ENCODE measurements around the gene FRY. TPM values are rescaled to one million over a fixed set of nuclear protein-coding genes. Genes with fewer than 3 reads are reported as not detected.

The FRY gene
- total RNA-seq, 1 experiment from 2014 or later: 1.3 TPM

DNA sequence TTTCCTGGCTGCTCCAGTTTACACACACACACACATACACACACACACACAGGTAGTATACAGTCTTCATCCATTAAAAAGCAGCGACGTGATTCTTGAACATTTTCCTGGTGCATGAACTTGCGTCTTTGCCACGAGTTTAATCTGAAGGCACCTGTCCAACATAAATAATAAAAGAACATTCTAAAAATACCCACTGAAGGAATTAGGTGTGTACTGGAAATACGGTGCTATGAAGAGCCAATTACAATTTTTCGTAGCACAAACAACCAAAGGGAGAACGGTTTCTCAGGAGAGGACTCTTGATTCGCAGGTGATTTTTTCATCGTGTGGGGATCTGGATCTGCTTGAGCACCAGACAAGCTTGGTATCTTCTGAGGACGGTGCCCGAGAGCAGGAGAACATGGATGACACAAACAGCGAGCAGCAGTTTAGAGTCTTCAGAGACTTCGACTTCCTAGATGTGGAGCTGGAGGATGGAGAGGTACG lies 222.4 kb downstream of the FRY start:
- H2AFZ ChIP-seq (ENCODE audit: low read length): peak overlapping the region; percentile 84
- ATAC-seq: peak; percentile 43
- H3K9me3 ChIP-seq (ENCODE audit: low read length): no peaks in the 10 kb centered on the region
- no peaks in the 10 kb centered on the region for H3K79me2 ChIP-seq (ENCODE audit: low read length)
- H3K36me3 ChIP-seq (ENCODE audit: low read depth, low read length): no peaks in the 10 kb centered on the region
- H3F3A ChIP-seq (ENCODE audit: low read length, unreplicated experiment): no peaks in the 10 kb centered on the region
- H3K27ac ChIP-seq (ENCODE audit: low read length): no peak overlapping the region
- H3K9ac ChIP-seq (ENCODE audit: low read length): no peak overlapping the region
- no peak for DNase-seq
- peaks cover 22% of the 10 kb centered on the region for H3K4me1 ChIP-seq (ENCODE audit: insufficient read depth, low read length)
- no peaks in the 10 kb centered on the region for H4K20me1 ChIP-seq (ENCODE audit: low read length)
- TF ChIP-seq EZH2 (IDR thresholded peaks at IDR 0.05; ENCODE audit: low read length, unreplicated experiment) (no peak), EZH2phosphoT487 (IDR thresholded peaks at IDR 0.05; ENCODE audit: borderline replicate concordance, low read length) (no peak)
- no peaks in the 10 kb centered on the region for H3K27me3 ChIP-seq (ENCODE audit: low read length)
- H3K9me2 ChIP-seq (replicated peaks; ENCODE audit: low read length): no peaks in the 10 kb centered on the region
- ChIA-PET CTCF (no interaction called here), POLR2A (ENCODE audit: unreplicated experiment) (no interaction called here)
- no TSS peak for BruUV-seq (replicated peaks)
- intact Hi-C loops (cut with micrococcal nuclease): no loop called here
- H3K4me2 ChIP-seq (ENCODE audit: low read length): peak overlapping the region; percentile 80
- peak overlapping the region; percentile 62 for H3K4me3 ChIP-seq (ENCODE audit: low read length)

DNA sequence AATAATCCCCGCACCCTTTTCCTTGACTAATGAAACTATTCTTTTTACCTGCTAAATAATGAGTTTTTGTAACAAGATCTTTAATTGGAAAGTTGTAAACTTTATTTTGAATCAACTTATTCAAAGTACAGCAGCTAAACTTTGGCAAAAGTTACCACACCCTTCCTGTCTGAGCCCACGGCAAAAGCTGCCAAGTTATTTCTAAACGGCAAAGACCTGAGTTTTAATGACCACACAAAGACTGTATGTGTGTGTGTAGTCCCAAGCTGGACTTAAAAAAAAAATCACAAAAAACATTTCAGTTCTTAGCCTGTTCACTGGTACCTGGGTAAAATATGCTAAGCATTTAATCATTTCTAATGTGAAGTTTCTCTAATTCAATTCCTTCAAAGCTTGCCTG lies 222.8 kb downstream of the FRY start:
- Histone ChIP-seq H3K27me3 (ENCODE audit: low read length) (no peaks in the 10 kb centered on the region), H2AFZ (ENCODE audit: low read length) (peak overlapping the region; percentile 84), H3F3A (ENCODE audit: low read length, unreplicated experiment) (no peaks in the 10 kb centered on the region), H3K4me1 (ENCODE audit: insufficient read depth, low read length) (peaks cover 22% of the 10 kb centered on the region), H3K9me2 (replicated peaks; ENCODE audit: low read length) (no peaks in the 10 kb centered on the region), H3K4me3 (ENCODE audit: low read length) (peak overlapping the region; percentile 62), H3K4me2 (ENCODE audit: low read length) (peak overlapping the region; percentile 80), H3K36me3 (ENCODE audit: low read depth, low read length) (no peaks in the 10 kb centered on the region), H3K79me2 (ENCODE audit: low read length) (no peaks in the 10 kb centered on the region), H4K20me1 (ENCODE audit: low read length) (no peaks in the 10 kb centered on the region), H3K9ac (ENCODE audit: low read length) (no peak overlapping the region), H3K27ac (ENCODE audit: low read length) (no peak overlapping the region), H3K9me3 (ENCODE audit: low read length) (no peaks in the 10 kb centered on the region)
- POLR2A ChIA-PET (ENCODE audit: unreplicated experiment): no interaction called here
- DNase-seq (no peak), ATAC-seq (peak; percentile 57)
- no peak for TF ChIP-seq EZH2phosphoT487 (IDR thresholded peaks at IDR 0.05; ENCODE audit: borderline replicate concordance, low read length)
- CTCF ChIA-PET: interaction anchor here (0.6 to 0.7 kb wide), 2 partner anchors 34 to 934 kb away, joined by 3 to 5 read pairs; no protein-coding TSS in a partner anchor
- intact Hi-C loops (cut with micrococcal nuclease): no loop called here
- TSS peak; percentile 70 for BruUV-seq (replicated peaks)

DNA sequence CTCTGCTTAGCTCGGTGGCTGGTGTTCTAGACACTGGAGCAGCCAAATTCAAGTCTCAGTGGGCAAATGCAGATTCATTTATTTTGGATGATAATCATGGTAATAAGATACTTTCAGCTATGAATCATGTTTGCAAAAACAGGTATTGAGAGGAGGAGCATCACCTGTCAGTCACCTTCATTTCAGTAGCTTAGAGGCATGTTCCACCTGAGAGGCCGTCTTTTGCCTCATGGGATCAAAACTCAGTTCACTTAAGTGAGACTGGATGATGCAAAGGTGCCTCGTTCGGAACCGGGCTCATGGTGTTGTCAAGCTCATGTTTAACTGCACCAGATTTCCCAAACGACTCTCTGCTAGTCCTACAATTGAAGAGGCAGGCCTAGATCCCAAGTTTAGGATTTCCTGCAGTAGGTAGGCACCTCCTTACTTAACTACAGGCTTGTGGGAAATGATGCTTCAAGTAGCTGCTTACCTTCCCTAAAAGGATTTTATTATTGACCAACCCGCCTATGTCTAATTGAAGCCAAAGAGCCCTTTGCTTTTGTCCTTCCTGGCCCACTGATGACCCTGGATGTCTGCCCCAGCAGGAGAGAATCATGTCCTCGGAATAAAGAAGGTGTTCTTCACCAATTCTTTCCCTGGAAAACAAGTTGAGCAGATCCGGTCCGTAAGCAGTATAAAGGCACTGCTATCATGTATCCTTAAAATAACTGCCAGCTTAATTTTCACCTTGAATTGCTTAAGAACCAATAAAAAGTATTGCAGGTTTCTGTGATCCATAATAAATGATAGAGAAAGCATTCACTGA lies 223.5 kb downstream of the FRY start:
- Histone ChIP-seq H2AFZ (ENCODE audit: low read length) (peak overlapping the region; percentile 84), H3K9ac (ENCODE audit: low read length) (no peak overlapping the region), H3K4me3 (ENCODE audit: low read length) (peak overlapping the region; percentile 62; the same call in 1 of the 2 replicates), H3K27ac (ENCODE audit: low read length) (no peak overlapping the region), H3K79me2 (ENCODE audit: low read length) (no peaks in the 10 kb centered on the region), H3K9me3 (ENCODE audit: low read length) (no peaks in the 10 kb centered on the region), H3K9me2 (replicated peaks; ENCODE audit: low read length) (no peaks in the 10 kb centered on the region), H3K36me3 (ENCODE audit: low read depth, low read length) (no peaks in the 10 kb centered on the region), H4K20me1 (ENCODE audit: low read length) (no peaks in the 10 kb centered on the region), H3K4me1 (ENCODE audit: insufficient read depth, low read length) (peaks cover 22% of the 10 kb centered on the region), H3K27me3 (ENCODE audit: low read length) (no peaks in the 10 kb centered on the region), H3F3A (ENCODE audit: low read length, unreplicated experiment) (no peaks in the 10 kb centered on the region), H3K4me2 (ENCODE audit: low read length) (peak overlapping the region; percentile 80)
- CTCF ChIA-PET: interaction anchor here (0.6 to 0.7 kb wide), 2 partner anchors 33 to 935 kb away, joined by 3 to 5 read pairs; no protein-coding TSS in a partner anchor
- POLR2A ChIA-PET (ENCODE audit: unreplicated experiment): interaction anchor here (0.9 kb wide), 1 partner anchor 8 kb away, joined by 3 read pairs; no protein-coding TSS in a partner anchor
- DNase-seq: peak; percentile 45
- no peak for TF ChIP-seq EZH2 (IDR thresholded peaks at IDR 0.05; ENCODE audit: low read length, unreplicated experiment)
- intact Hi-C loops (cut with micrococcal nuclease): no loop called here
- ATAC-seq: peak; percentile 41
- no TSS peak for BruUV-seq (replicated peaks)

DNA sequence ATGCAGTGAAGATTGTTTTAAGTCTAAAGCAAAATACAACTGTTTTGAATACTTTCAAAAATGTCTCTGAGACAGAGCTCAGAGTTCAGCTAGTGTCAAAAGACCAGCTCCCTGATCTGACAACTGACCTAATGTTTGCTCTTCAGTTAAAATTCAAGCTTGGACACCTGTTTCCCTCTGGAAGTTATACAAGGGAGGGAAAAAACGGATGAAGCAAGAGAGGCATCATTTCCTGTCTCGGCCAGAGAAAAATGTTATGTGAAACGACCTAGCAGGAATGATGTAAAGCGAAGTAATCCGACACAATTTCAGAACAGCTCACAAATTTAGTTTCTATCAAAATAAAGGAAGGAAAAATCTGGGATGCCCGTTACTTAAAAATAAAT lies 224.1 kb downstream of the FRY start:
- BruUV-seq (replicated peaks): no TSS peak
- intact Hi-C loops (cut with micrococcal nuclease): no loop called here
- CTCF ChIA-PET: no interaction called here

More for the DNA sequence above, 224.1 kb downstream of the FRY start:
- H3K27ac ChIP-seq (ENCODE audit: low read length): no peak overlapping the region
- H4K20me1 ChIP-seq (ENCODE audit: low read length): no peaks in the 10 kb centered on the region
- TF ChIP-seq, protein P1, sequence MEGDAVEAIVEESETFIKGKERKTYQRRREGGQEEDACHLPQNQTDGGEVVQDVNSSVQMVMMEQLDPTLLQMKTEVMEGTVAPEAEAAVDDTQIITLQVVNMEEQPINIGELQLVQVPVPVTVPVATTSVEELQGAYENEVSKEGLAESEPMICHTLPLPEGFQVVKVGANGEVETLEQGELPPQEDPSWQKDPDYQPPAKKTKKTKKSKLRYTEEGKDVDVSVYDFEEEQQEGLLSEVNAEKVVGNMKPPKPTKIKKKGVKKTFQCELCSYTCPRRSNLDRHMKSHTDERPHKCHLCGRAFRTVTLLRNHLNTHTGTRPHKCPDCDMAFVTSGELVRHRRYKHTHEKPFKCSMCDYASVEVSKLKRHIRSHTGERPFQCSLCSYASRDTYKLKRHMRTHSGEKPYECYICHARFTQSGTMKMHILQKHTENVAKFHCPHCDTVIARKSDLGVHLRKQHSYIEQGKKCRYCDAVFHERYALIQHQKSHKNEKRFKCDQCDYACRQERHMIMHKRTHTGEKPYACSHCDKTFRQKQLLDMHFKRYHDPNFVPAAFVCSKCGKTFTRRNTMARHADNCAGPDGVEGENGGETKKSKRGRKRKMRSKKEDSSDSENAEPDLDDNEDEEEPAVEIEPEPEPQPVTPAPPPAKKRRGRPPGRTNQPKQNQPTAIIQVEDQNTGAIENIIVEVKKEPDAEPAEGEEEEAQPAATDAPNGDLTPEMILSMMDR (conservative IDR thresholded peaks at IDR 0.05; ENCODE audit: low read depth, low read length): no peak
- no peak for TF ChIP-seq EZH2 (IDR thresholded peaks at IDR 0.05; ENCODE audit: low read length, unreplicated experiment)
- no peak for TF ChIP-seq EZH2phosphoT487 (IDR thresholded peaks at IDR 0.05; ENCODE audit: borderline replicate concordance, low read length)
- H3K27me3 ChIP-seq (ENCODE audit: low read length): no peaks in the 10 kb centered on the region
- H3K4me1 ChIP-seq (ENCODE audit: insufficient read depth, low read length): peaks cover 22% of the 10 kb centered on the region
- no peaks in the 10 kb centered on the region for H3K9me2 ChIP-seq (replicated peaks; ENCODE audit: low read length)
- no peak overlapping the region for H3K4me3 ChIP-seq (ENCODE audit: low read length)
- DNase-seq: peak; percentile 22
- no peaks in the 10 kb centered on the region for H3K36me3 ChIP-seq (ENCODE audit: low read depth, low read length)
- H3F3A ChIP-seq (ENCODE audit: low read length, unreplicated experiment): no peaks in the 10 kb centered on the region
- H3K4me2 ChIP-seq (ENCODE audit: low read length): no peak overlapping the region
- no peaks in the 10 kb centered on the region for H3K79me2 ChIP-seq (ENCODE audit: low read length)
- H3K9ac ChIP-seq (ENCODE audit: low read length): no peak overlapping the region
- ATAC-seq: peak; percentile 30; the same call in 1 of the 2 replicates
- no peaks in the 10 kb centered on the region for H3K9me3 ChIP-seq (ENCODE audit: low read length)
- POLR2A ChIA-PET (ENCODE audit: unreplicated experiment): interaction anchor here (0.9 kb wide), 1 partner anchor 9 kb away, joined by 3 read pairs; no protein-coding TSS in a partner anchor
- no peak overlapping the region for H2AFZ ChIP-seq (ENCODE audit: low read length)

Measured in PC-3 (cell line).